Keratinocyte (primary cell): ENCODE data around the gene MYH15.

Source experiments
- EZH2 ChIP-seq: IDR thresholded peaks from one replicate; pipeline ENCODE4 v1.6.1; 2012; ENCODE audit warnings: inconsistent platforms, mild to moderate bottlenecking, low read length, moderate library complexity
- TF ChIP-seq, protein P1 (sequence below), 3 experiments: IDR thresholded peaks in 1 of 3; conservative IDR thresholded peaks in 1 of 3; optimal IDR thresholded peaks in 1 of 3; 2 replicates in 2 of 3; 3 replicates in 1 of 3; pipeline versions ENCODE3 to v1.5.1; 2011; ENCODE audit warnings: low read length in 3 of 3, mild to moderate bottlenecking in 3 of 3, moderate library complexity in 2 of 3, control low read depth in 1 of 3, inconsistent platforms in 1 of 3; ENCODE audit not compliant: insufficient read depth in 2 of 3; ENCODE audit errors: extremely low read depth in 1 of 3

GRCh38 chr3:108455212-108455705, 55.1 kb downstream of the MYH15 start:
- no peak for TF ChIP-seq EZH2
- TF ChIP-seq, protein P1, sequence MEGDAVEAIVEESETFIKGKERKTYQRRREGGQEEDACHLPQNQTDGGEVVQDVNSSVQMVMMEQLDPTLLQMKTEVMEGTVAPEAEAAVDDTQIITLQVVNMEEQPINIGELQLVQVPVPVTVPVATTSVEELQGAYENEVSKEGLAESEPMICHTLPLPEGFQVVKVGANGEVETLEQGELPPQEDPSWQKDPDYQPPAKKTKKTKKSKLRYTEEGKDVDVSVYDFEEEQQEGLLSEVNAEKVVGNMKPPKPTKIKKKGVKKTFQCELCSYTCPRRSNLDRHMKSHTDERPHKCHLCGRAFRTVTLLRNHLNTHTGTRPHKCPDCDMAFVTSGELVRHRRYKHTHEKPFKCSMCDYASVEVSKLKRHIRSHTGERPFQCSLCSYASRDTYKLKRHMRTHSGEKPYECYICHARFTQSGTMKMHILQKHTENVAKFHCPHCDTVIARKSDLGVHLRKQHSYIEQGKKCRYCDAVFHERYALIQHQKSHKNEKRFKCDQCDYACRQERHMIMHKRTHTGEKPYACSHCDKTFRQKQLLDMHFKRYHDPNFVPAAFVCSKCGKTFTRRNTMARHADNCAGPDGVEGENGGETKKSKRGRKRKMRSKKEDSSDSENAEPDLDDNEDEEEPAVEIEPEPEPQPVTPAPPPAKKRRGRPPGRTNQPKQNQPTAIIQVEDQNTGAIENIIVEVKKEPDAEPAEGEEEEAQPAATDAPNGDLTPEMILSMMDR (optimal IDR thresholded peaks at IDR 0.05 in 1 of 3, IDR thresholded peaks at IDR 0.05 in 1 of 3, conservative IDR thresholded peaks at IDR 0.05 in 1 of 3; ENCODE audit: extremely low read depth in 1 of 3, insufficient read depth in 2 of 3, low read length in 3 of 3), result no peak
